GM12873 (cell line): ENCODE measurements around the gene SGMS1.

Source experiments
- CTCF ChIP-seq: IDR thresholded peaks from 2 replicates; pipeline ENCODE4 v1.5.1; 2012; ENCODE audit warnings: low read depth, mild to moderate bottlenecking, moderate library complexity, low read length, control low read depth; ENCODE audit not compliant: insufficient read depth; ENCODE audit errors: missing control alignments

SGMS1 gene

GRCh38 chr10:50438049-50438936 is 185.5 kb downstream of the SGMS1 start:
- no peak for TF ChIP-seq CTCF

GRCh38 chr10:50437248-50437647 is 186.5 kb downstream of the SGMS1 start:
- no peak for TF ChIP-seq CTCF

- TF ChIP-seq CTCF, result no peak
Measured at GRCh38 chr10:50436805-50437204, 187.0 kb downstream of the SGMS1 start.

GRCh38 chr10:50432211-50433009 is 191.3 kb downstream of the SGMS1 start:
- no peak for TF ChIP-seq CTCF

- TF ChIP-seq CTCF, result no peak
Measured at GRCh38 chr10:50431791-50432190, 192.0 kb downstream of the SGMS1 start.

GRCh38 chr10:50431133-50431532 is 192.6 kb downstream of the SGMS1 start:
- no peak for TF ChIP-seq CTCF

GRCh38 chr10:50426485-50426884 is 197.3 kb downstream of the SGMS1 start:
- no peak for TF ChIP-seq CTCF
